IMR-90 (cell line): ENCODE data around the gene GMNC. TPM values are rescaled to one million over a fixed set of nuclear protein-coding genes. Genes with fewer than 3 reads are reported as not detected.

Source experiments
- ATAC-seq: fragments of 200-7000 bp; cut with Tn5 transposase; 2 replicates; pipeline ENCODE4 v1.9.1; 2020; ENCODE audit warnings: low read depth, mild to moderate bottlenecking, moderate library complexity
- BruUV-seq: library from RNA; stranded (reverse); fragments of 400-500 nt; replicated peaks from 2 replicates; lab custom pipeline; 2021; lab: Mats Ljungman, UMichigan
- CTCF ChIA-PET: fragments of 300-600 bp; formaldehyde crosslinking; extraction: SDS; loops from one replicate; lab custom pipeline; 2021; ENCODE audit warnings: antibody characterized with exemption; lab: Yijun Ruan, JAX
- POLR2A ChIA-PET: fragments of 300-600 bp; sonication (Branson Sonifier 250); formaldehyde crosslinking; loops from one replicate; lab custom pipeline; 2022; ENCODE audit warnings: antibody characterized with exemption; ENCODE audit not compliant: unreplicated experiment; lab: Charles Lee
- DNase-seq: peaks from one replicate; pipeline ENCODE4 v3.0.0; 2013
- H2AFZ ChIP-seq: replicated peaks from 2 replicates; pipeline ENCODE3; 2013; ENCODE audit warnings: low read length, mild to moderate bottlenecking; ENCODE audit not compliant: poor library complexity
- H2AK5ac ChIP-seq: 2 replicates; pipeline ENCODE4 v1.6.1; 2013; ENCODE audit warnings: low read depth, low read length, inconsistent platforms
- H2AK9ac ChIP-seq: replicated peaks from 2 replicates; pipeline ENCODE3; 2013; ENCODE audit warnings: mild to moderate bottlenecking, low read depth, low read length, moderate library complexity; ENCODE audit not compliant: poor library complexity
- H2BK120ac ChIP-seq: 2 replicates; pipeline ENCODE4 v1.6.1; 2013; ENCODE audit warnings: low read depth, low read length, inconsistent platforms
- H2BK15ac ChIP-seq: 3 replicates; pipeline ENCODE4 v1.6.1; 2013; ENCODE audit warnings: low read depth, low read length, inconsistent platforms
- H2BK20ac ChIP-seq: 2 replicates; pipeline ENCODE4 v1.6.1; 2013; ENCODE audit warnings: low read depth, mild to moderate bottlenecking, inconsistent platforms, low read length, moderate library complexity
- H2BK5ac ChIP-seq: 2 replicates; pipeline ENCODE4 v1.6.1; 2013; ENCODE audit warnings: mild to moderate bottlenecking, low read depth, low read length, inconsistent platforms; ENCODE audit not compliant: poor library complexity, severe bottlenecking
- H3K14ac ChIP-seq: replicated peaks from 2 replicates; pipeline ENCODE4 v1.6.1; 2013; ENCODE audit warnings: low read depth, low read length, inconsistent platforms
- H3K18ac ChIP-seq: 2 replicates; pipeline ENCODE4 v1.6.1; 2013; ENCODE audit warnings: low read depth, low read length, control low read depth
- H3K23ac ChIP-seq: 2 replicates; pipeline ENCODE4 v1.6.1; 2013; ENCODE audit warnings: low read depth, low read length, inconsistent platforms
- H3K27ac ChIP-seq: 2 replicates; pipeline ENCODE4 v1.5.1; 2013; ENCODE audit warnings: mild to moderate bottlenecking, control low read depth, low read length; ENCODE audit not compliant: insufficient read depth
- H3K27me3 ChIP-seq: 2 replicates; pipeline ENCODE4 v1.6.1; 2013; ENCODE audit warnings: low read length; ENCODE audit not compliant: control insufficient read depth, insufficient read depth
- H3K36me3 ChIP-seq: 2 replicates; pipeline ENCODE4 v1.6.1; 2013; ENCODE audit warnings: low read length, mixed read lengths; ENCODE audit not compliant: control insufficient read depth, insufficient read depth
- H3K4ac ChIP-seq: 2 replicates; pipeline ENCODE4 v1.6.1; 2013; ENCODE audit warnings: low read depth, low read length, inconsistent platforms
- H3K4me1 ChIP-seq: 2 replicates; pipeline ENCODE4 v1.6.1; 2013; ENCODE audit warnings: low read length, mixed read lengths; ENCODE audit not compliant: control insufficient read depth, insufficient read depth
- H3K4me2 ChIP-seq: 2 replicates; pipeline ENCODE4 v1.6.1; 2013; ENCODE audit warnings: low read depth, mild to moderate bottlenecking, control low read depth, low read length, moderate library complexity
- H3K4me3 ChIP-seq: 2 replicates; pipeline ENCODE4 v1.5.1; 2013; ENCODE audit warnings: low read depth, mild to moderate bottlenecking, control low read depth, low read length, moderate library complexity; ENCODE audit not compliant: insufficient read depth
- H3K56ac ChIP-seq: 2 replicates; pipeline ENCODE4 v1.6.1; 2013; ENCODE audit warnings: low read length, inconsistent platforms; ENCODE audit not compliant: insufficient read depth; ENCODE audit errors: extremely low read depth
- H3K79me1 ChIP-seq, 2 experiments: 2 replicates each; pipeline ENCODE4 v1.6.1; 2013; ENCODE audit warnings: low read length in 2 of 2, inconsistent platforms in 1 of 2, low read depth in 1 of 2
- H3K9ac ChIP-seq: 2 replicates; pipeline ENCODE4 v1.6.1; 2013; ENCODE audit warnings: low read depth, low read length, control low read depth
- H3K9me1 ChIP-seq: 2 replicates; pipeline ENCODE4 v1.6.1; 2013; ENCODE audit warnings: low read length, inconsistent platforms; ENCODE audit not compliant: insufficient read depth
- H3K9me3 ChIP-seq: 2 replicates; pipeline ENCODE4 v1.6.1; 2013; ENCODE audit warnings: low read length; ENCODE audit not compliant: control insufficient read depth, insufficient read depth
- H4K20me1 ChIP-seq: 2 replicates; pipeline ENCODE4 v1.6.1; 2013; ENCODE audit warnings: low read length, inconsistent platforms; ENCODE audit not compliant: insufficient read depth
- H4K5ac ChIP-seq: 2 replicates; pipeline ENCODE4 v1.6.1; 2013; ENCODE audit warnings: mild to moderate bottlenecking, low read depth, low read length, control low read depth
- H4K8ac ChIP-seq, 2 experiments: 2 replicates each; pipeline ENCODE4 v1.6.1; 2013; ENCODE audit warnings: low read depth in 2 of 2, low read length in 2 of 2, control low read depth in 1 of 2, inconsistent platforms in 1 of 2
- H4K91ac ChIP-seq: 2 replicates; pipeline ENCODE4 v1.6.1; 2013; ENCODE audit warnings: low read depth, low read length, inconsistent platforms; ENCODE audit not compliant: insufficient read depth
- CTCF ChIP-seq: conservative IDR thresholded peaks from 2 replicates; pipeline ENCODE4 v1.5.1; 2012; ENCODE audit warnings: mild to moderate bottlenecking, low read depth, low read length, improper control_type of control experiment
- ELK1 ChIP-seq: fragments of 150-350 bp; IDR thresholded peaks from 2 replicates; pipeline ENCODE4 v1.6.1; 2016; ENCODE audit warnings: low read depth, mild to moderate bottlenecking, low read length, moderate library complexity, borderline replicate concordance
- MAFK ChIP-seq: IDR thresholded peaks from 2 replicates; pipeline ENCODE4 v1.6.1; 2012; ENCODE audit warnings: low read depth, low read length, improper control_type of control experiment
- MAZ ChIP-seq: IDR thresholded peaks from 2 replicates; pipeline ENCODE4 v1.6.1; 2012; ENCODE audit warnings: low read depth, mild to moderate bottlenecking, low read length, improper control_type of control experiment, moderate library complexity, borderline replicate concordance
- NFE2L2 ChIP-seq: fragments of 150-350 bp; IDR thresholded peaks from 2 replicates; pipeline ENCODE4 v1.6.1; 2016; ENCODE audit warnings: low read depth, mild to moderate bottlenecking, low read length
- POLR2A ChIP-seq: IDR thresholded peaks from 2 replicates; pipeline ENCODE4 v1.6.1; 2012; ENCODE audit warnings: mild to moderate bottlenecking, low read depth, low read length
- RCOR1 ChIP-seq: IDR thresholded peaks from 2 replicates; pipeline ENCODE4 v1.6.1; 2012; ENCODE audit warnings: mild to moderate bottlenecking, low read length, improper control_type of control experiment; ENCODE audit not compliant: insufficient replicate concordance
- SMC3 ChIP-seq: fragments of 150-350 bp; IDR thresholded peaks from 2 replicates; pipeline ENCODE4 v1.6.1; 2016; ENCODE audit warnings: low read depth, mild to moderate bottlenecking, antibody characterized with exemption, low read length, moderate library complexity
- USF2 ChIP-seq: fragments of 150-350 bp; IDR thresholded peaks from 2 replicates; pipeline ENCODE4 v1.6.1; 2017; ENCODE audit warnings: mild to moderate bottlenecking, antibody characterized with exemption, low read length, low read depth
- WGBS, 2 experiments: methylation state at CpG; one replicate each; pipeline versions ENCODE4 v1.1.5 to v1.1.7; 2013; ENCODE audit warnings: missing lambda C conversion rate in 2 of 2; ENCODE audit not compliant: insufficient read length in 1 of 2; ENCODE audit errors: extremely low coverage in 2 of 2; 5-methylcytosine and 5-hydroxymethylcytosine counted together
- dilution Hi-C: fragments of 300-500 bp; cut with HindIII; formaldehyde crosslinking; loops from one replicate; pipeline ENCODE4 v1.14.3; 2018; ENCODE audit warnings: low sequenced_read_pairs; ENCODE audit not compliant: unreplicated experiment
- in situ Hi-C: fragments of 300-500 bp; cut with MboI; formaldehyde crosslinking; loops from 3 replicates; pipeline ENCODE4 v1.14.3; 2019; ENCODE audit warnings: low sequenced_read_pairs, inconsistent platforms, mixed read lengths
- intact Hi-C: fragments of 100-400 bp; cut with micrococcal nuclease; formaldehyde crosslinking; loops from 2 replicates; pipeline ENCODE4 v1.10.0; 2022
- polyA plus RNA-seq, 3 experiments: library from polyadenylated mRNA; depleted of rRNA; stranded (reverse); fragments of >200 nt; gene quantifications; 2 replicates each; pipeline ENCODE4 v1.2.3, GENCODE V29; 2012; ENCODE audit warnings: low replicate concordance in 1 of 3
- total RNA-seq: library from RNA; depleted of rRNA; stranded (reverse); fragments of >200 nt; gene quantifications from 2 replicates; pipeline ENCODE4 v1.2.3, GENCODE V29; 2012

Gene GMNC
- total and polyA plus RNA-seq, 2 of the 4 experiments (the other 2 are of a cell fraction), result 0.15 to 0.18 TPM

- Histone ChIP-seq H2AFZ (no peak overlapping the region), H3K79me1 (no peaks in the 10 kb centered on the region), H3K4me3 (no peak overlapping the region), H2BK5ac (no peak overlapping the region), H2AK5ac (no peak overlapping the region), H3K27me3 (no peaks in the 10 kb centered on the region; the same call in 1 of the 2 replicates), H3K18ac (no peak overlapping the region), H2BK15ac (no peak overlapping the region), H4K91ac (no peak overlapping the region), H2BK120ac (no peak overlapping the region), H2AK9ac (no peak overlapping the region), H4K5ac (no peak overlapping the region), H3K56ac (no peak overlapping the region), H3K9ac (no peak overlapping the region), H4K8ac (no peak overlapping the region), H3K23ac (no peak overlapping the region), H3K4ac (no peak overlapping the region), H3K4me1 (no peaks in the 10 kb centered on the region), H2BK20ac (no peak overlapping the region), H3K4me2 (no peak overlapping the region), H4K20me1 (no peaks in the 10 kb centered on the region), H3K9me3 (no peaks in the 10 kb centered on the region), H3K9me1 (no peaks in the 10 kb centered on the region), H3K27ac (no peak overlapping the region), H3K14ac (no peak overlapping the region), H3K36me3 (no peaks in the 10 kb centered on the region)
- TF ChIP-seq NFE2L2 (no peak), ELK1 (no peak), CTCF (no peak), USF2 (no peak), SMC3 (no peak), POLR2A (no peak), MAFK (no peak), RCOR1 (no peak), MAZ (no peak)
- DNase-seq, result no peak
- intact Hi-C loops, result no loop called here
- ChIA-PET POLR2A (no interaction called here), CTCF (interaction anchor here (1.5 kb wide), 1 partner anchor 18 kb away, joined by 6 read pairs; no protein-coding TSS in a partner anchor)
- BruUV-seq, result no TSS peak
- ATAC-seq, result no peak
- 71% methylated on average over 1 of the region's 5 CpGs; no CpG with 5 or more reads in 1 of the 2 experiments for WGBS, 2 experiments
- in situ Hi-C loops, result no loop called here
- dilution Hi-C loops, result no loop called here
Measured at GRCh38 chr3:190830031-190830430, 32.5 kb downstream of the GMNC start.
